ENCODE results near the gene PIWIL4. TPM values are rescaled to one million over a fixed set of nuclear protein-coding genes. Genes with fewer than 3 reads are reported as not detected.

PIWIL4 gene
- total and polyA plus RNA-seq, 9 of the 15 experiments (the other 6 are each of a cell fraction or from before 2014, with no cell fraction given), result 6.3 to 17.0 (median 10.8) TPM

- TF ChIP-seq GABPB1 (CRISPR knock-in tag; IDR thresholded peaks at IDR 0.05), result no peak
- TF ChIP-seq ZNF3 (CRISPR knock-in tag; IDR thresholded peaks at IDR 0.05), result no peak
- TF ChIP-seq, protein P1, sequence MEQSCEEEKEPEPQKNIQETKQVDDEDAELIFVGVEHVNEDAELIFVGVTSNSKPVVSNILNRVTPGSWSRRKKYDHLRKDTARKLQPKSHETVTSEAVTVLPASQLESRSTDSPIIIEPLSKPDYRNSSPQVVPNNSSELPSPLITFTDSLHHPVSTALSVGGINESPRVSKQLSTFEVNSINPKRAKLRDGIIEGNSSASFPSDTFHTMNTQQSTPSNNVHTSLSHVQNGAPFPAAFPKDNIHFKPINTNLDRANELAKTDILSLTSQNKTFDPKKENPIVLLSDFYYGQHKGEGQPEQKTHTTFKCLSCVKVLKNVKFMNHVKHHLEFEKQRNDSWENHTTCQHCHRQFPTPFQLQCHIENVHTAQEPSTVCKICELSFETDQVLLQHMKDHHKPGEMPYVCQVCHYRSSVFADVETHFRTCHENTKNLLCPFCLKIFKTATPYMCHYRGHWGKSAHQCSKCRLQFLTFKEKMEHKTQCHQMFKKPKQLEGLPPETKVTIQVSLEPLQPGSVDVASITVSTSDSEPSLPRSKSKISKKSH (CRISPR knock-in tag; IDR thresholded peaks at IDR 0.05), result no peak
- TF ChIP-seq PHB (CRISPR knock-in tag; IDR thresholded peaks at IDR 0.05), result no peak
- no peak for TF ChIP-seq NCOA2 (IDR thresholded peaks at IDR 0.05; ENCODE audit: partially characterized antibody in 2 of 2)
- no peak for TF ChIP-seq SP2 (IDR thresholded peaks at IDR 0.05; ENCODE audit: extremely low read depth, low read depth, low read length, poor library complexity, severe bottlenecking)
- no peak for TF ChIP-seq TAL1 (IDR thresholded peaks at IDR 0.05)
- no peak for TF ChIP-seq HNRNPK (IDR thresholded peaks at IDR 0.05; ENCODE audit: low read depth, low read length, poor library complexity, severe bottlenecking)
- no peak for TF ChIP-seq KDM5B (IDR thresholded peaks at IDR 0.05; ENCODE audit: insufficient replicate concordance, low read depth, low read length)
- no peak for TF ChIP-seq MXI1 (IDR thresholded peaks at IDR 0.05; ENCODE audit: low read depth, low read length)
- peak; percentile 95 for TF ChIP-seq CXXC5 (CRISPR knock-in tag; IDR thresholded peaks at IDR 0.05)
- TF ChIP-seq CEBPB (tag; IDR thresholded peaks at IDR 0.05), result no peak
- TF ChIP-seq, protein P2, sequence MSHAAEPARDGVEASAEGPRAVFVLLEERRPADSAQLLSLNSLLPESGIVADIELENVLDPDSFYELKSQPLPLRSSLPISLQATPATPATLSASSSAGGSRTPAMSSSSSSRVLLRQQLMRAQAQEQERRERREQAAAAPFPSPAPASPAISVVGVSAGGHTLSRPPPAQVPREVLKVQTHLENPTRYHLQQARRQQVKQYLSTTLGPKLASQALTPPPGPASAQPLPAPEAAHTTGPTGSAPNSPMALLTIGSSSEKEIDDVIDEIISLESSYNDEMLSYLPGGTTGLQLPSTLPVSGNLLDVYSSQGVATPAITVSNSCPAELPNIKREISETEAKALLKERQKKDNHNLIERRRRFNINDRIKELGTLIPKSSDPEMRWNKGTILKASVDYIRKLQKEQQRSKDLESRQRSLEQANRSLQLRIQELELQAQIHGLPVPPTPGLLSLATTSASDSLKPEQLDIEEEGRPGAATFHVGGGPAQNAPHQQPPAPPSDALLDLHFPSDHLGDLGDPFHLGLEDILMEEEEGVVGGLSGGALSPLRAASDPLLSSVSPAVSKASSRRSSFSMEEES (CRISPR knock-in tag; IDR thresholded peaks at IDR 0.05), result no peak
- peak; percentile 44 to 51; a peak in 3 of 4 replicates for TF ChIP-seq NRF1 (conservative IDR thresholded peaks at IDR 0.05 in 1 of 2, IDR thresholded peaks at IDR 0.05 in 1 of 2)
- peak in 1 of 2 experiments; percentile 60; a peak in 2 of 4 replicates for TF ChIP-seq MAZ (CRISPR knock-in tag; conservative IDR thresholded peaks at IDR 0.05 in 1 of 2, IDR thresholded peaks at IDR 0.05 in 1 of 2)
- TF ChIP-seq ZNF512 (tag; IDR thresholded peaks at IDR 0.05), result no peak
- no peak for TF ChIP-seq CBFA2T2 (conservative IDR thresholded peaks at IDR 0.05)
- TF ChIP-seq RBBP5 (IDR thresholded peaks at IDR 0.05; ENCODE audit: borderline replicate concordance, insufficient read depth, low read length, poor library complexity, severe bottlenecking), result no peak
- 0 out of 2 replicates have a peak, but pooled peaks have one; percentile 5 for TF ChIP-seq GABPA (tag; conservative IDR thresholded peaks at IDR 0.05; ENCODE audit: low read depth)
- TF ChIP-seq YBX1 (IDR thresholded peaks at IDR 0.05), result no peak
- TF ChIP-seq, protein P3, sequence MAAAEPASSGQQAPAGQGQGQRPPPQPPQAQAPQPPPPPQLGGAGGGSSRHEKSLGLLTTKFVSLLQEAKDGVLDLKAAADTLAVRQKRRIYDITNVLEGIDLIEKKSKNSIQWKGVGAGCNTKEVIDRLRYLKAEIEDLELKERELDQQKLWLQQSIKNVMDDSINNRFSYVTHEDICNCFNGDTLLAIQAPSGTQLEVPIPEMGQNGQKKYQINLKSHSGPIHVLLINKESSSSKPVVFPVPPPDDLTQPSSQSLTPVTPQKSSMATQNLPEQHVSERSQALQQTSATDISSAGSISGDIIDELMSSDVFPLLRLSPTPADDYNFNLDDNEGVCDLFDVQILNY (CRISPR knock-in tag; IDR thresholded peaks at IDR 0.05), result no peak
- TF ChIP-seq SREBF2 (CRISPR knock-in tag; IDR thresholded peaks at IDR 0.05), result no peak
- no peak for TF ChIP-seq SAFB2 (IDR thresholded peaks at IDR 0.05; ENCODE audit: borderline replicate concordance, low read depth, low read length, severe bottlenecking)
- no peak for TF ChIP-seq PURB (CRISPR knock-in tag; IDR thresholded peaks at IDR 0.05; ENCODE audit: low read depth)
Measured at GRCh38 chr11:94567181-94567670, at the start of gene PIWIL4 (continued).
